ENCODE results near the gene BCR.

The BCR gene

DNA sequence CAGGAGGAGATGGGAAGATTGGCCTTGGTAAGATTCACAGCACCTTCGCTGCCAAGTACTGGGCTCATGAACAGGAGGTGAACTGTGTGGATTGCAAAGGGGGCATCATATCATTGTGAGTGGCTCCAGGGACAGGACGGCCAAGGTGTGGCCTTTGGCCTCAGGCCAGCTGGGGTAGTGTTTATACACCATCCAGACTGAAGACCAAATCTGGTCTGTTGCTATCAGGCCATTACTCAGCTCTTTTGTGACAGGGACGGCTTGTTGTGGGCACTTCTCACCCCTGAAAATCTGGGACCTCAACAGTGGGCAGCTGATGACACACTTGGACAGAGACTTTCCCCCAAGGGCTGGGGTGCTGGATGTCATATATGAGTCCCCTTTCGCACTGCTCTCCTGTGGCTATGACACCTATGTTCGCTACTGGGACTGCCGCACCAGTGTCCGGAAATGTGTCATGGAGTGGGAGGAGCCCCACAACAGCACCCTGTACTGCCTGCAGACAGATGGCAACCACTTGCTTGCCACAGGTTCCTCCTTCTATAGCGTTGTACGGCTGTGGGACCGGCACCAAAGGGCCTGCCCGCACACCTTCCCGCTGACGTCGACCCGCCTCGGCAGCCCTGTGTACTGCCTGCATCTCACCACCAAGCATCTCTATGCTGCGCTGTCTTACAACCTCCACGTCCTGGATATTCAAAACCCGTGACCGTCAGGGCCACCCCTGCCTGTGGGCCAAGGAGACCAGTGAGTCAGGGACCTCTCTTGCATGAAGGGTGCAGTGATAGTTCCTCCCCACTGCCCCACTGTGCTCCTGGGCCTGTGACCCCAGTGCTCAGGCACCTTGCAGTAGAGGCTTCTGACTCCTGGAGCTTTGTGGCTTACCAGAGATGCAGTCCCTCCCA is 83.6 kb downstream of the BCR start:
- DNase-seq, result no peak

DNA sequence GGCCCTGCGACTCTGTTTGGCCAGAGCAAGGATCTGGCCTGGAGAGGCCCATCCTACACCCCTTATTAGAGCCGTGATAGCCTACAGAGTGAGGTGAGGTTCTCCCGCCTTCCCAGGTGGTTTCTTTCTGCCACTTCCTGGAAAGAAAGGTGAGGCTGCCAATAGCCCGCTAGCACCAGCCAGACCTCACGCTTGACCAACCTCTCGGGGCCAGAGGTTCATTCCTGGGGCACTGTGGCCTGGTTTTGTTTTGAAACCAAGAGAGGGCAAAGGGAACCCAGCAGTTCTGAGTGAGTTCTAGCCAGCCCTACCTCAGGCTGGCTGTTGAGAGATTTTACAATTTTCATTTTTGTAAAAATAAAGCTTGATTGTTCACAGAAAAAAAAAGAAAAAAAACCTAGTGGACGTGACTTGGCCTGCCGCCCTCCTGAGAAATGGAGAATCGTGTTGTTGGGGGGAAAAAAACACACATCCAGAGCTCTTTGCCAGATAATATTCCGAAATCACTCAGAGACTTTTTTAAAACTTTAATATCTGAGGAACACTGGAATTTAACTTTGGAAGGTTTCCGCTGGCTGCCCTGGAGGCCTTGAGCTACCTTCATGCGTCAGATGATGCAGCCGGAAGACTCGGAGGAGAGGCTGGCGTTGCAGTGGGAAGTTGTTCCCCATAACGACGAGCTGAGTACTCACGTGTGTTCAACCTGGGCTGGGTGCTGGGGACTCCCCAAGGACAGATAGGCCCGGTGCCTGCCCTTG is 84.5 kb downstream of the BCR start:
- no peak for DNase-seq

DNA sequence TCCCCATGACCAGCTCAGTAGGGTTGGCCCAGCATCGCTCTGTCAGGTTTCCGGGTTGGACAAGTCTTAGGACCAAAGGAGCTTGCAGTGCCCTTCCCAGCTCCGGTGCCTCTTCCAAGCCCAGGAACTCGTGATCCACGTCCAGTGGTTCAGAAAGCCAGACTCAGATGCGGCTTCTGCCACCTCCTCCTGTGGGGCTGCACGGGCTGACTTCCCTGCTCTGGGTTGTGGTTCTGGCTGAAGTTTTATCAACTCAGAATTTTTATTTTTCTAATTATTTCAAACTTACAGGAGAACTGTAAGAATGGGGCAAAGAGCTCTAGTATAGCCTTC is 85.0 kb downstream of the BCR start:
- DNase-seq, result no peak

DNA sequence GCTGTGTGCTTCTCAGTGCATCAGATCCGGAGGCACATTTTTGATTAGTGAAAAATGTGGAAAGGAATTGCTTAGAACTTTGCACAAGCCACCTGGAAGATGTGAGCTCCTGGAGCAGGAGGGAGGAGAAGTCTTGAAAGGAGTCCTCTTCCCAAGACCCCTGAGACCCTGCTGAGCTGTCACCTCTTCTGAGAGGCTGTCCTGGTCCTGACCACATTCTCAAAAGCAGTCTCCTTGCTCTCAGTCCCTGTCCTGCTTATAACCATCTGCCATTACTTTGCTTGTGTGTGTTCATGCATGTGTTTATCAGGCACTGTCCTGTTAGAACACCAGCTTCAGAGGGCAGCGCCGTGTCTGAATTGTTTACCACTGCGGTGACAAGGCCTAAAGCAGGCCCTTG is 86.5 kb downstream of the BCR start:
- DNase-seq, result no peak

DNA sequence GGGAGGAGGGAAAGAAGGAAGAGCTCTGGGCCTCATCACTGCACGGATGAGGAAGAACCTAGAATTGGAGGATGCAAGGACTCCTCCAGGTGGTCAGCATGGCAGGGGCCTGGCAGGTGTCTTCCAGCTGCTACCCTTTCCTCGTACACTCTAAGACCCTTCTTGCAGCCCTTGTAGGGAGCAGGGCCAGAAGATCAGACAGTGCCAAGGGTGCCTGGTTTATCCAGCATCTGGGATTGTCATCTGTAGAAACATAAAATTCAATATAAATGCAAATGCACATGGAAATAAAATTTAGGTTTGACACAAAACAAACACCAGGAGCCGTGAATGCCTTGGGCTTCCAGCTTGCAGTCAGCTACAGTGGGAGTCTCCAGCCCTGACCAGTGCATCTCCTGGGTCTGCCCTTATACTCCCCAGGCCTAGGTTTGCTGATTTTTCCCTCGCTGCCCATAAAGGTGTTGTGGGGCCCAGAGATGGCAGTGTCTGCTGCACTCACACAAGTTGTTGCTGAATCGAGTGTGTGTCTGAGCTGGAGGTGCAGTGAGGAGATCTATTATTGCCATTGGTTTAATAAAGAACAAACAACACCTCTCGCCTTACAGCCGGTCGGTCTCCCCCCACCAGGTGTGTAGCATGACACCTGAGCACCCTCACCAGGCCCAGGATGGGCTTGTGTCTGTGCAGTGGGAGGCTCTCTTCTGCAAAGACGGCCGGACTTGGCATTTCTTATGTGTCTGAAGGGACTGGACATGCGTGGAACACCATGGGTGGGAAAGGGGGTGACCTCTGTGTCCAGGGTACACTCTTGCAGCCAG is 87.1 kb downstream of the BCR start:
- no peak for DNase-seq

DNA sequence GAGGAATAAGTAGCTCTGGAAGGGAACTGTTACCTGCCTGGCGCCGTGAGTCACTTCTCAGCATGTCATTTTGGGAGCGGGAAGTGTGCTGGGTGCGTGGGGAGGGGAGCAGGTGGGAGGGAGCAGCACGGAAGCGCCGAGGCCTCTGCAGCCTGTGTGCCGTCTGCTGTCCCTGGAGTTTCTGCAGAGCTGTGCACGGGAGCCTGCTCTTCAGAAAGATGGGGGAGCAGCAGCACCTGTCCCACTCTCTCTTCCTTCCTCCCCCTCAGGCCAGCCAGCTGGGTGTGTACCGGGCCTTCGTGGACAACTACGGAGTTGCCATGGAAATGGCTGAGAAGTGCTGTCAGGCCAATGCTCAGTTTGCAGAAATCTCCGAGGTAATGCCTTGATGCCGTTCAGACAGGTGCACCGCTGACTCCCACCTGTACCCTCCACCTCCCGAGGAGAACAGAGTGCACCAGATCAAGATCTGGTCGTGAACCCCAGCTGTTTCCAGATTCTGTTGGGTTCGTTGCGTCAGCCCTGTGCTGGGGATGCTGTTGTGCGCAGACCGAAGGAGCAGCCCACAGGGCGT is 87.9 kb downstream of the BCR start:
- no peak for DNase-seq

DNA sequence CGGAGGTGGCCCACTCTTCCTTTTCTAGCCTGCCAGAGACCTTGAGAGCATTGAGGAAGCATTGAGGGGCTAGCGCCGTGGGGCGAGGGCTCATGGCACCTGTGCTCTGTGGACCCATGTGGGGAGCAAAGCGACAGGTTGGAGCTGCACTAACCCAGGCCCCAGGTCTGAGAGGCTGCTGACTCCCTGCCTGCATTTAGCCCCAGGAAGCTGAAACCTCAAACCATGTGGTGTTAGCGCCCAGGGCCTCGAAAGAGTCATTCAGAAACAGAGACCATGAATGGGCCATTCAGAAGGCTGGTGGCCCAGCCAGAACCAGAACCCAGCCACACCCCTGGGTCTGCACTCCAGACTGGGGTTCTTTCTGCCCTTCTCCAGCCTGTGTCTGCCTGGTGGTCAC is 88.6 kb downstream of the BCR start:
- no peak for DNase-seq

DNA sequence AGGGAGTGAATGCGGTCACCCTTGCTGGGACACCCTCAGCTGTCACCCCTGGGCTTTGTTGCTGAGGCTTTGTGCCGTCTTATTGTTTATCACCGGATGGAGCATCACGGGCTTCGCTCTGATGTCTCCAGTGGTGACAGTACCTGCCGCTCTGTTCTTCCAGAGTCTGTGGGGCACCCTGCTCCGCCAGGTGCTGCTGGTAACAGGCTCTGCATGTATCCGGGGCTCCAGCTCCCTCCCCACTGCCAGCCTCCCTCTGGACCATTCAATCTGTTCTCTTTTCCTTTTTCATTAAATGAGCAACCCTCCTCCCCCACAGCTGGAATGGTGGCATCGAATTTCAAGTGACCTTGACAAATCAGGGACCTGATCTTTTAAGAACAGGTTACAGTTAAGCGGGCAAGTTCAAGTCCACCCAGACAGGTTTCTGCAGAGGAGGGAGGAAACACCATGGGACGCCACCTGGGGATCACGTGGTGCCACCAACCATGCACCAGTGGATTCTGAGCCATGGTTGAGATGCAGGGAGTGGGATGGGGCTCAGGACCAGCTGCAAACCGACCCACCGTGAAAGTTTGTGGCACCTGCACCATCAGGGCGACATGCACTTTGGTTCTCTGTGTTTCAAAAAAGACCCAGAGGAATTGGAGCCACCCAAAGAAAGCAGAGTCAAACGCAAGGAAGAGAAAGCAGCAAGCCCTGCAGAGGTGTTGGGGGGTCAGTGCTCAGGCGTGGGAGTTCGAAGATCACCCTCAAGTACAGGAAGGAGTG is 89.3 kb downstream of the BCR start:
- DNase-seq, result no peak

DNA sequence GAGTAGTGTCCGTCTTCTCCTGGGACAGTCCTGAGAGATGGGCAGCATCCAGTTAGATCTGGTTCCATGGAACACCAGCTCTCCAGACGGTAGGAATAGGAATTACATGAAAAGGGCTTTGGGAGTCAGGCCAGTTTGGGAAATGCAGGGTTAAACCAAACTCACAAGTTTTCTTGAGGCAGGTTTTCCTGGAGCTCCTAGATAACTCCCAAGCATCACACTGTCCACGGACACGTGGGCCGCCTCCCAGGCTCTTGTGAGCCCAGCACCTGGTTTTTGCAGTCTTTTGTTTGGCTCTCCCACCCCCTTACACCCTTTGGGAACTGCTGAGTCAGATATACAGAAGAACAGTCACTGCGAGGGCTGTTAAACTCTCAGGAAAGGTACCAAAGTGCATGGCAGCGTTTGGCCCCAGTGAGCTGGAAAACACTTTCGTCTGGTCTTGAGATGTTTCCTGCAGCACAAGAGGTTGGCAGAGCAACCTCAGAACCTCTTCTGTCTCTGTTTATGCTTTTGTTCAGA is 90.0 kb downstream of the BCR start:
- DNase-seq, result no peak

DNA sequence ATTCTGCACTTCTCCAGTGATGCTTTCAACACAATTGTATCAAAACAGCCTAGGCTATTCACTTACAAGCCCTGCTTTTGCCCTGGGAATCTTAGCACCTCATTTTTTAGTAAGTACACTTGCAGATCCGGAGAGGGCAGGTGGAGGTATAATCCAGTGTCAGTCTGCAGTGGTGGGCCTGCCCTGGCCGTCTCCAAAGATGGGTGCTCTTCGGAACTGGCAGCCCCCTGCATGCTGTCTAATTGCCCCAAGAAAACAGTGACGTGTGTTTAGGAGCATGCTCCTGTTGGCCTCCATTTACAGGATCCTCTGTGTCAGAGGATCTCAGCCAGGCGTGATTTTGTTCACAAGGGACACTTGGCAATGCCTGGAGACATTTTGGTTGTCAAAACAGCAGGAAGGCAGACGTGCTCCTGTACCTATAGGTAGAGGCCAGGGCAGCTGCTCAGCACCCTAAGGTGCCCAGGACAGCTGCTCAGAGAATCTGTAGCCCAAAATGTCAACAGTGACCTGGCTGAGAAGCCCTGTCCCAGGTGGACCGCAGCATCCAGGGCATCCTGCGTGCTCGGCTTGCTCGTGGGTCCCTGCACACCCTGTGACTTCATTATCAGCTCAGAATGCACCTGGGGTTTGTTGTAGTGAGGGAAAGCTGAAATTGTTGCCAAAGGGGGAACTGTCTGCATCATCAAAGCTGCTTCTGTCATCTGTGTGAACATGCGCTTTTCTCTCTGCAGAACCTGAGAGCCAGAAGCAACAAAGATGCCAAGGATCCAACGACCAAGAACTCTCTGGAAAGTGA is 90.7 kb downstream of the BCR start:
- no peak for DNase-seq

DNA sequence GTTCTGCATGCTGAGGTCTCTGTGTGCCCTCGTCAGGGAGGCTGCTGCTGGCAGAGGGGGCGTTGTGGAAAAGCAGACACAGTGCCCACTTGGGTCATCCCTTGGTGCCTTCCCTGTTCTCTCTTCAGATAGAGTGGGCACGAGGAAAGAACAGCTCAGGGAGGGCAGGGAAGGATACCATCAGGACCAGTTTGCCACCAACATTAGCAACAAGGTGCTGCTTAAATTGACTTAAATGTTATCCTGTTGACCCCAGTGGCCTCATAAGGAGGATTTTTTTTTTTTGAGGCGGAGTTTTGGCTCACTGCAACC is 91.2 kb downstream of the BCR start:
- DNase-seq, result no peak

DNA sequence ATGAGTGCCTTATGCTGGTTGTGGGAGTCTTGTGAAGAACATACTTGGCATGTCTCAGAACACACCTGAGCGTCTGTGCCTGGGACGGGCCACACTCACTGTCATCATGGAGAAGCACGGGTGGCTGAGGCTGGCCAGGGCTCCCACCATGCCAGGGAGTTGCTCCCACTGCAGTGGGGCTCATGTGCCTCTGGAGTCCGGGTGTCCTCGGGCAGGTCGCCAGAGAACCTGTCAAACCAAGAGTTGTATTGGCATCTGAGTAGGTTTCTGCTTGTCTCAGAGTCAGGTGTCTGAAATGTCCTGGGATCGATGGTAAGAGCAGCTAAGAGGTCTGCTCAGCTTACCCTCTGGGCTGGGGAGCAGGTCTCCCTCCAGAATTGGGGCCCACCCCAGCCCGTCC is 92.1 kb downstream of the BCR start:
- no peak for DNase-seq

DNA sequence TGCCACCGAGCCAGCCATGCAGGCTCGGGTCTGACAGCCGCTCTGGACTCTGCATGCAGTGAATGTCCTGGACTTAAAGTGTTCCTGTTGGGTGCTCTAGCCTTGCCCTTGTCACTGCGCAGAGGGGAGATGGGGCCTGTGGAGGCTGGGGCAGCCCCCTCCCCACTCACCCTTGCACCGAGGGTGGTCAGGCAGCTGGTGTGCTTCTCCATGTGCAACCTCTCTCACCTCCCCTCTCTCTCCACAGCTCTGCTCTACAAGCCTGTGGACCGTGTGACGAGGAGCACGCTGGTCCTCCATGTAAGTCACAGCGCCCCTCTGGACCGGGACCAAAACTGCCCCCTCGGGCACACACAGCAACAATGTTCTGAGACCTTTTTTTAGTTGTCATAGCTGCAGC is 92.5 kb downstream of the BCR start:
- no peak for DNase-seq

DNA sequence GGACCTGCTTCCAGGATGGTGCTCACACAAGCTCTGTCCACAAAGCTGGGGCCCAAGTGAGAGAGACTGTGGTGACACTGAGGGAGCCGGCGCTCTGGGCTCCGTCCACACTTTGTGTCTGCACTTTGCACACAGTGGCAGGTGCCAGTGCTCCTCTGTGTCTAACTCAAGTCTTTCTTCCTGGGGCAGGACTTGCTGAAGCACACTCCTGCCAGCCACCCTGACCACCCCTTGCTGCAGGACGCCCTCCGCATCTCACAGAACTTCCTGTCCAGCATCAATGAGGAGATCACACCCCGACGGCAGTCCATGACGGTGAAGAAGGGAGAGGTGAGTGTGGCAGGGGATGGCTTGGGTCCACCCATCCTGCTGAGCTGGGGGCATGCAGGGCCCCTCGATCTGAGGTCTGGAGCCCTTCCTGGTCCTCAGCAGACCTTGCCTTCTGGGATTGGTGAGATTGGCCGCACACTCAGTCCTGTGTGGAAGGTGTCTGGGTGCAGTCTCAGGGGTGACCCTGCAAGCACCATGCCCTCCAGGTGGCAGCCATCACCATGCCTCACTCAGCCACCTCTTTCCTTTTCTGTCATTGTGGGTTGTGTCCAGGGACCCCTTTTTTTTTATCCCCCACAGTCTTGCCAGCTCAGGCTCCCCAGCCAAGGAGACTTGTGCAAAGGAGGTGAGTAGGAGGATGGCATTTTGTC is 93.3 kb downstream of the BCR start:
- no peak for DNase-seq

DNA sequence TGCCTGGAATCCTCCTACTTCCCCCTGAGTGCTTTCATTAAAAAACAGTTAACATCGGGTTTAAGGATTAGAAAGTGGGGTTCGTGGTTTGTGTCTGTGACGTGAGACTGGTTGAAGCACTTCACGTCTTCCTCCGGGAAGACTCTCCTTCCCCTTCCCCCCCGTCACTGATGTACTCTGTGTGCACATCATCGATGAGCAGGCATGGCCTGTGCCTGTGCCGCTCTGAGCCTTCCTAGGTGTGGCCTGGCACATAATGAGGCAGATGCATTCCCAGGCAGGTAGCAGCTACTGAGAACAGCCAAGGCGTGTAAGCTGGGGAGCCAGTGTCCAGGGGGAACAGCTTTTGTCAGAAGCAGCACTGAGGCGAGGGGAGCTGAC is 93.8 kb downstream of the BCR start:
- DNase-seq, result no peak

DNA sequence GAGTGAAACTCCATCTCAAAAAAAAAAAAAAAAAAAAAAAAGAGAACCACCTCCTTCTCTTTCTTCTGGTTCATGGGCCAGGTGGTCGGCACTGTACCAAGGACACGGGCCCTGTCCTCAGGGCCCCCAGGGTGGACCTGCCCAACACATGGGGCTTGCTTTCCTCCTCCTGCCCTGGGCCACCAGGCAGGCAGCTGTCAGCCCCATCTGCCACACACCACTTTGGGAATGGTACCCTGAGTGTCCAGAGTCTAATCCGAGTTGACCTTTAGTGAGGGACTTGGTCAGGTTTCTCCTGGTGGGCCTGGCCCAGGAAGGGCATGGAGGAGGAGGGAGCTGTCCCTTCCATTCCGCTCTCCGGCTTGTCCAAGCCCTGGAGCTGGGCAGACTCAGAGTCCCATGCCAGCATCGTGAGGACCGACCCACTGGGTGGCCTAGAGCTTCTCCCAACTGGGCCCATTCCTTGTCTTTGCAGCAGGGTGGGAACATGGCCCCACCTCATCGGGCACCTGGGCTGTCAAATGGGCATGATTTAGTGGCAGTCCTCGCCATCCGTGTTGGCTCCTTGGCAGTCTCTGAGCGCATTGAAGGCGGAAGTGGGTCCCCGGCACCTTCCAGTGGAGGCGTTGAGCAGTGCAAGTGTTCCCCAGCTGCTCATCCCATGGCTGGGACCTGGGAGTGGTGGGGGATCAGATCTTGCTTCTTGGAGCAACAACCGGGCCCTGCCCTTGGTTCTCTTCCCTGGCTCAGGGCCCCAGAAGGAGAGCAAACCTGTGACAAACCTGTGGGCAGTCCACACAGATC is 94.8 kb downstream of the BCR start:
- DNase-seq, result no peak

DNA sequence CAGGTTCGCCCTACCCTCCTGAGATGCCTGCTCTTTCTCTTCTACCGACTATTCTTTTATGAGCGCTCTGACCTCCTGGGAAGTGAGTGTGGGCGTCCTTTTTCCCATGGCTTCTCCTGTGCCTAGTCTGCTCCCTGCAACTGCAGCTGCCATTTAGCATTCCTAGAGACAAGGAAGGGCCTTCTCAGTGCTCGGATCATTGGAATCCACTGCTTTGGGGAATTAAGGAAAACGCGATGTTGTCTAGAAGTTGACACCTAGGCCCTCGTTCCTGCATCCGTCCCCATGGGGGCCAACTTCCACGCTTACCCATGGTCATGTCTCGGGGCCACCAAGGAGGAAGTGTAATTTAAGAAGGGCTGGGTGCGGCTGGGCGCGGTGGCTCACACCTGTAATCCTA is 95.4 kb downstream of the BCR start:
- no peak for DNase-seq

DNA sequence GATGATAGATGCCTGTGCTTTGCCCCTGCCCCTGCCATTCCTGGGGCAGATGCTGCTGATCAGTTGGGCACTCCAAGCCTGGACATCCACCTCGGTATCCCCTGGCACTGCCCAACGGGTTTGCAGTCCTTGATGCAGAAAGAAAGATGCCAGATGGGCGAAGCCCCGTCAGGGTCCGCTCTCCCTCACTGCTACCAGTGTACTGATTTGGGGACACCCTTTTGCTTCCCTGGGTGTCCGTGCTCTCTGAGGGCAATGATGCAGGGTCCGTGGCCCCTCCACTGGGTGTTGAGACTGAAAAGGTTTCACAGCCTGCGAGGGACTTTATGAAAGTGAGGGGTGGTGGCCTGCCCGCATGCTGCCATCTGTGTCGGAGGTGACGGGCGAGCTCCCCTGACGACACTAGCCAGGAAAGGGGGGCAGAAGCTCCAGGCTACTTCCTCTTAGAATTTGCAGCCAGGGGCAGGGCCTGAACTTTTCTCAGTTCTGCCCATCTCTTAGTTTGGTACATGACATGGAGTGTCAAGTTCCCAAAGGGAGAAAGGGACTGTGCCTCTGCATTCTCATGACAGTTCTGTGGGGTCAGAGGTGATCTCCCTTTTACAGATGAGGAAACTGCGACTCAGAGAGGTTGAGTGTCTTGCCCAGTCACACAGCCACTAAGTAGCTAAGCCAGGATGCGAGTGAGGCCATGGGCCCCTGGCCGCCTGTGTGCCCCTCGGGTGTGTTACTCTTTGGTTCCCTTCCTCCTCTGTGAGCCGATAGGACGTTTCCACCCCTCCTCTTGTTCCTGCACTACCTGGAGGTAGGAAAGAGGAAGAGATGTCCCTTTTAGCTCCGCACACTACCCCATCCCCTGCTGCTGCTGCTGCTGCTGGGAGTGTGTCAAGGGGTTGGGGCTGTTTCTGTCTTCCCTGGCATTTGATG is 96.6 kb downstream of the BCR start:
- no peak for DNase-seq

All from fibroblast of skin of scalp (primary cell).